Retina (tissue), 1 donor: Measurements from ENCODE around the gene FNBP1.
A peak's percentile ranks its signal among the peaks of the same experiment; 100 is the strongest.
"Not testable (repeated sequence)": the region's sequence is repeated elsewhere in the genome, so short reads cannot be mapped to it uniquely, and the experiment has no call there.

Source experiments
- DNase-seq: peaks from one replicate; pipeline ENCODE4 v3.0.0-alpha.2; 2016

FNBP1 gene

GRCh38 chr9:129989362-129989708 is 53.7 kb downstream of the FNBP1 start:
- DNase-seq = no peak

GRCh38 chr9:129988607-129989361 is 54.2 kb downstream of the FNBP1 start:
- DNase-seq = no peak

- DNase-seq = no peak
Observed at GRCh38 chr9:129987941-129988340, 55.0 kb downstream of the FNBP1 start.

GRCh38 chr9:129987047-129987446 is 55.9 kb downstream of the FNBP1 start:
- no peak for DNase-seq

- DNase-seq = not testable (repeated sequence)
Observed at GRCh38 chr9:129984589-129984988, 58.4 kb downstream of the FNBP1 start.

- no peak for DNase-seq
Observed at GRCh38 chr9:129983891-129984290, 59.1 kb downstream of the FNBP1 start.

GRCh38 chr9:129981180-129981907 is 61.6 kb downstream of the FNBP1 start:
- no peak for DNase-seq

GRCh38 chr9:129980224-129980623 is 62.8 kb downstream of the FNBP1 start:
- not testable (repeated sequence) for DNase-seq

GRCh38 chr9:129979071-129979745 is 63.8 kb downstream of the FNBP1 start:
- DNase-seq = peak; percentile 51

- DNase-seq = no peak
Observed at GRCh38 chr9:129972816-129973215, 70.2 kb downstream of the FNBP1 start.

- DNase-seq = no peak
Observed at GRCh38 chr9:129968690-129969485, 74.1 kb downstream of the FNBP1 start.

GRCh38 chr9:129964901-129965734 is 77.9 kb downstream of the FNBP1 start:
- no peak for DNase-seq

- no peak for DNase-seq
Observed at GRCh38 chr9:129962889-129963703, 79.9 kb downstream of the FNBP1 start.

GRCh38 chr9:129962451-129962864 is 80.5 kb downstream of the FNBP1 start:
- no peak for DNase-seq

GRCh38 chr9:129958796-129959195 is 84.2 kb downstream of the FNBP1 start:
- no peak for DNase-seq

- DNase-seq = no peak
Observed at GRCh38 chr9:129954868-129955550, 88.0 kb downstream of the FNBP1 start.

GRCh38 chr9:129953736-129954135 is 89.3 kb downstream of the FNBP1 start:
- no peak for DNase-seq

GRCh38 chr9:129952337-129952736 is 90.7 kb downstream of the FNBP1 start:
- no peak for DNase-seq

- DNase-seq = no peak
Observed at GRCh38 chr9:129949821-129950220, 93.2 kb downstream of the FNBP1 start.

GRCh38 chr9:129948626-129949025 is 94.4 kb downstream of the FNBP1 start:
- DNase-seq = not testable (repeated sequence)
